OCI-LY3 (cell line): ENCODE data around the gene CCDC27.

Experiments
- CTCF ChIP-seq: fragments of 200-600, 300-600 bp; sonication (generic); IDR thresholded peaks from 2 replicates; pipeline ENCODE4 v1.5.1; 2014; ENCODE audit warnings: antibody characterized with exemption, low read length, low read depth
- EZH2phosphoT487 ChIP-seq: fragments of 200-600 bp; shearing (Covaris generic); IDR thresholded peaks from 2 replicates; pipeline ENCODE4 v1.6.1; 2018; ENCODE audit warnings: antibody characterized with exemption, mixed run types, low read depth

- no peak for TF ChIP-seq CTCF
- TF ChIP-seq EZH2phosphoT487 = no peak
These were observed 20.4 kb upstream of the CCDC27 start for GRCh38 chr1:3731583-3732433.
